Memory B cell (primary cell): ENCODE data around the gene OR13A1.
A peak's percentile ranks its signal among the peaks of the same experiment; 100 is the strongest.
"Not testable (repeated sequence)": the region's sequence is repeated elsewhere in the genome, so short reads cannot be mapped to it uniquely, and the experiment has no call there.

Experiments
- ATAC-seq: fragments of 150-1000 bp; cut with Tn5 transposase; 2 replicates; pipeline ENCODE4 v1.10.0; 2021; ENCODE audit warnings: low read depth, mild to moderate bottlenecking, moderate library complexity
- DNase-seq, 2 donors: peaks; one replicate each; pipeline ENCODE4 v3.0.0; 2022; ENCODE audit warnings: low spot score in 2 of 2
- H3K27ac Mint-ChIP-seq: one replicate; pipeline ENCODE4 v1.8.0; 2022; ENCODE audit warnings: mild to moderate bottlenecking, moderate library complexity, mixed read lengths
- H3K27me3 Mint-ChIP-seq: one replicate; pipeline ENCODE4 v1.8.0; 2022; ENCODE audit warnings: mixed read lengths
- H3K36me3 Mint-ChIP-seq: one replicate; pipeline ENCODE4 v1.8.0; 2022; ENCODE audit warnings: mild to moderate bottlenecking, mixed read lengths
- H3K4me1 Mint-ChIP-seq: one replicate; pipeline ENCODE4 v1.8.0; 2022; ENCODE audit warnings: mixed read lengths
- H3K4me3 Mint-ChIP-seq: one replicate; pipeline ENCODE4 v1.8.0; 2022; ENCODE audit warnings: mild to moderate bottlenecking, moderate library complexity, mixed read lengths
- H3K9me3 Mint-ChIP-seq: one replicate; pipeline ENCODE4 v1.8.0; 2022; ENCODE audit warnings: mixed read lengths

OR13A1 gene, protein sequence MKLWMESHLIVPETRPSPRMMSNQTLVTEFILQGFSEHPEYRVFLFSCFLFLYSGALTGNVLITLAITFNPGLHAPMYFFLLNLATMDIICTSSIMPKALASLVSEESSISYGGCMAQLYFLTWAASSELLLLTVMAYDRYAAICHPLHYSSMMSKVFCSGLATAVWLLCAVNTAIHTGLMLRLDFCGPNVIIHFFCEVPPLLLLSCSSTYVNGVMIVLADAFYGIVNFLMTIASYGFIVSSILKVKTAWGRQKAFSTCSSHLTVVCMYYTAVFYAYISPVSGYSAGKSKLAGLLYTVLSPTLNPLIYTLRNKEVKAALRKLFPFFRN

DNA sequence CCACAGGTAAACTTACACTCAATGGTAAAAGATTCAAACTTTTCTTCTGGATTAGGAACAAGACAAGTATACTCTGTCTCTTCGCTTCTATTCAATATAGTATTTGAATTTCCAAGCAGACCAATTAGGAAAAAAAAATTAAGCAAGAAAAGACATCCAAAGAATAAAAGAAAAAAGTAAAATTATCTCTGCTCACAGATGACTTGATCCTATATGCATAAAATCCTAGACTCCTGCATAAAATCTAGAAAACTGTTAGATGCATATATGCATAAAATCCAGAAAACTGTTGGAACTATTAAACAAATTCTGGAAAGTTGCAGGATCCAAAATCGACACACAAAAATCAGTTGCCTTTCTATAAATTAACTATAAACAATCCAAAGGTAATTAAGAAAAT, at the start of gene OR13A1:
OR13A1 (minus strand) TSS at position 101 of the 400 bp plus-strand sequence. CDS start 11,186 bp downstream, outside the sequence.
- H3K4me1 Mint-ChIP-seq, result no peaks in the 10 kb centered on the region
- no peak within 1 kb of the TSS for H3K4me3 Mint-ChIP-seq
- ATAC-seq (no peak), DNase-seq (no peak)
- H3K36me3 Mint-ChIP-seq, result peaks cover 7% of the 10 kb centered on the region
- no peaks in the 10 kb centered on the region for H3K27me3 Mint-ChIP-seq
- no peak within 1 kb of the TSS for H3K27ac Mint-ChIP-seq
- peaks cover 15% of the 10 kb centered on the region for H3K9me3 Mint-ChIP-seq

DNA sequence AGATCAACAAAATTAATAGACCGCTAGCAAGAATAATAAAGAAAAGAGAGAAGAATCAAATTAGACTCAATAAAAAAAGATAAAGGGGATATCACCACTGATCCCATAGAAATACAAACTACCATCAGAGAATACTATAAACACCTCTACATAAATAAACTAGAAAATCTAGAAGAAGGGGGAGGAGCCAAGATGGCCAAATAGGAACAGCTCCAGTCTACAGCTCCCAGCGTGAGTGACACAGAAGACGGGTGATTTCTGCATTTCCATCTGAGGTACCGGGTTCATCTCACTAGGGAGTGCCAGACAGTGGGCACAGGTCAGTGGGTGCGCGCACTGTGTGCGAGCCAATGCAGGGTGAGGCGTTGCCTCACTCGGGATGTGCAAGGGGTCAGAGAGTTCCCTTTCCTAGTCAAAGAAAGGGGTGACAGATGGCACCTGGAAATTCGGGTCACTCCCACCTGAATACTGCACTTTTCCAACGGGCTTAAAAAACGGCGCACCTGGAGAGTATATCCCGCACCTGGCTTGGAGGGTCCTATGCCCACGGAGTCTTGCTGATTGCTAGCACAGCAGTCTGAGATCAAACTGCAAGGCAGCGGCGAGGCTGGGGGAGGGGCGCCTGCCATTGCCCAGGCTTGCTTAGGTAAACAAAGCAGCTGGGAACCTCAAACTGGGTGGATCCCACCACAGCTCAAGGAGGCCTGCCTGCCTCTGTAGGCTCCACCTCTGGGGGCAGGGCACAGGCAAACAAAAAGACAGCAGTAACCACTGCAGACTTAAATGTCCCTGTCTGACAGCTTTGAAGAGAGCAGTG, 46.8 kb upstream of the OR13A1 start:
- H3K27me3 Mint-ChIP-seq, H3K9me3 Mint-ChIP-seq, ATAC-seq, DNase-seq: not testable (repeated sequence)
- H3K4me1 Mint-ChIP-seq, result peaks cover 42% of the 10 kb centered on the region
- peak overlapping the region; percentile 24 for H3K4me3 Mint-ChIP-seq
- H3K27ac Mint-ChIP-seq, result peak overlapping the region; percentile 25
- peaks cover 19% of the 10 kb centered on the region for H3K36me3 Mint-ChIP-seq

DNA sequence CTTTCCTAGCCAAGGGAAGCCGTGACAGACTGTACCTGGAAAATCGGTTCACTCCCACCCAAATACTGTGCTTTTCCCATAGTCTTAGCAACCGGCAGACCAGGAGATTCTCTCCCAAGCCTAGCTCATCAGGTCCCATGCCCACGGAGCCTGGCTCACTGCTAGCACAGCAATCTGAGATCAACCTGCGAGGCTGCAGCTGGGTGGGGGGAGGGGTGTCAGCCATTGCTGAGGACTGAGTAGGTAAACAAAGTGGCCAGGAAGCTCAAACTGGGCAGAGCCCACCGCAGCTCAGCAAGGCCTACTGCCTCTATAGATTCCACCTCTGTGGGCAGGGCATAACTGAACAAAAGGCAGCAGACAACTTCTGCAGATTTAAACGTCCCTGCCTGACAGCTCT, 43.6 kb upstream of the OR13A1 start:
- not testable (repeated sequence) for H3K9me3 Mint-ChIP-seq, DNase-seq, H3K27me3 Mint-ChIP-seq, ATAC-seq, H3K4me3 Mint-ChIP-seq
- H3K36me3 Mint-ChIP-seq, result peaks cover 13% of the 10 kb centered on the region
- peaks cover 58% of the 10 kb centered on the region for H3K4me1 Mint-ChIP-seq
- H3K27ac Mint-ChIP-seq, result peak overlapping the region; percentile 43

DNA sequence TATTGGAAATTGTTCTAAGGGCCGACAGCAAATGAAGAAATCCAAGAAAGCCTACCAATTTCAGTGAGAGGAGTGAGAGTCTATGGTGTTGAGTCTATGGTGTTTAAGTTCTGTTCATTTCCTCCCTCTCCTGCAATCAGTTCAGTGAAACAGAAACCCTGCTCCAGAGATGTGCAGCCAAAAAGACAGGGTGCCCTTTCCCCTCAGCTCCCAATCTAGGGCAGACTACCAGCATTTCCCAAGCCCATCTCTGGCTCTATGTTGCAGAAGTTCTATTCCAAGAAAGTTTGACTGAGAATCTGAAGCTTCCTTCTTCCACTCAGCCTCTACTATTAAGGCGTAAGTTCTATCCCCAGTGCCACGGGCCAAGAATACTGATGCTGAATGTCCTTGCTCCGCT, 40.1 kb upstream of the OR13A1 start:
- H3K27ac Mint-ChIP-seq, result no peak overlapping the region
- H3K36me3 Mint-ChIP-seq, result peaks cover 6% of the 10 kb centered on the region
- H3K4me3 Mint-ChIP-seq, result no peak overlapping the region
- H3K9me3 Mint-ChIP-seq, result no peaks in the 10 kb centered on the region
- DNase-seq (no peak), ATAC-seq (no peak)
- H3K27me3 Mint-ChIP-seq, result no peaks in the 10 kb centered on the region
- peaks cover 70% of the 10 kb centered on the region for H3K4me1 Mint-ChIP-seq

DNA sequence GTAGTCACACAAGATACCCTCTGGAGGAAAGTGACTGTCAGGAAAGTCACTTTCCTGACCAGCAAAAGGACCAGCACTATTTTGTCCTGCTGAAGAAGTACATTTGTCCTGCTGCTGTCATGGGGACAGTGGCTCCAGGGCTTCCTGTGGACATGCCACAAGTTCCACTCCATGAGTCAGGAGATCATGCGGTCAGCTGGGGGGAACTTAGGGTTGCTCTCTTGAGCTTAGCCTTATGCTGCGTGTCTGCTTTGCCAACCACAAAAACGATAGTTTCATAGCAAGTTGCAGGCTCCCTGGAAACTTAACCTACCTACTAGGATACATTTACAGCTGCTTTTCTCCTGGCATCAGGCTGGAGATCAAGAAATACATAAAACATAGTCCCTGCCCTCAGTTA, 38.9 kb upstream of the OR13A1 start:
- peak overlapping the region; percentile 22 for H3K27ac Mint-ChIP-seq
- no peaks in the 10 kb centered on the region for H3K27me3 Mint-ChIP-seq
- ATAC-seq (peak; percentile 35), DNase-seq (no peak)
- peaks cover 64% of the 10 kb centered on the region for H3K4me1 Mint-ChIP-seq
- no peaks in the 10 kb centered on the region for H3K9me3 Mint-ChIP-seq
- peaks cover 1% of the 10 kb centered on the region for H3K36me3 Mint-ChIP-seq
- H3K4me3 Mint-ChIP-seq, result no peak overlapping the region

DNA sequence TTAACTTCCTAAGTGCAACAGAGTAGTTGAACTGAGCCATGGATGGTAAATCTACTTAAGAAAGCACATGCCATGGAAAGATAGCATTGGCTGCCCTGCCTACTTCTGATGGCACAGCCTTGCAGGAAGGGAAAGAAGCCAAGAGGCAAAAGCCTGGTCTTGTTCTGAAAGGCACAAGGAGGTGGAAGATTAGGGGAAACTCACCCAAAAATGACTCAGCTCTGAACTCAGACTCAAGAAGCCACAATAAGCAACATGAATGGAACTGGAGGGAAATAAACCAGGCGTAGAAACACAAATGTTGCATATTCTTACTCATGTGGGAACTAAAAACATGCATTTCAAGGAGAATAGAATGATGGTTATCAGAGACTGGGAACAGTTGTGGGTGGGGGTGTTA, 37.8 kb upstream of the OR13A1 start:
- H3K36me3 Mint-ChIP-seq, result peaks cover under 1% of the 10 kb centered on the region
- DNase-seq (no peak), ATAC-seq (no peak)
- H3K4me1 Mint-ChIP-seq, result peaks cover 60% of the 10 kb centered on the region
- H3K27me3 Mint-ChIP-seq, result no peaks in the 10 kb centered on the region
- no peaks in the 10 kb centered on the region for H3K9me3 Mint-ChIP-seq
- peak overlapping the region; percentile 25 for H3K4me3 Mint-ChIP-seq
- H3K27ac Mint-ChIP-seq, result peak overlapping the region; percentile 86

DNA sequence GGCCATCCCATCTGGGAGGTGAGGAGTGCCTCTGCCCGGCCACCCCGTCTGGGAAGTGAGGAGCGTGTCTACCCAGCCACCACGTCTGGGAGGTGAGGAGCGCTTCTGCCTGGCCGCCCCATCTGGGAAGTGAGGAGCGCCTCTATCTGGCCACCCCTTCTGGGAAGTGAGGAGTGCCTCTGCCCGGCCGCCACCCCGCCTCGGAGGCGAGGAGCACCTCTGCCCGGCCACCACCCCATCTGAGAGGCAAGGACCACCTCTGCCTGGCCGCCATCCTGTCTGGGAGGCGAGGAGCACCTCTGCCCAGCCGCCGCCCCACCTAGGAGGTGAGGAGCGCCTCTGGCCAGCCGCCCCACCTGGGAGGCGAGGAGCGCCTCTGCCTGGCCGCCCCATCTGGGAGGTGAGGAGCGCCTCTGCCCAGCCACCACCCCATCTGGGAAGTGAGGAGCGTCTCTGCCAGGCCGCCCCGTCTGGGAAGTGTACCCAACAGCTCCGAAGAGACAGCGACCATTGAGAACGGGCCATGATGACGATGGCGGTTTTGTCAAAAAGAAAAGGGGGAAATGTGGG, 32.9 kb upstream of the OR13A1 start:
- not testable (repeated sequence) for H3K36me3 Mint-ChIP-seq, H3K4me3 Mint-ChIP-seq, DNase-seq, H3K27ac Mint-ChIP-seq, H3K27me3 Mint-ChIP-seq, ATAC-seq, H3K9me3 Mint-ChIP-seq
- H3K4me1 Mint-ChIP-seq, result peaks cover 24% of the 10 kb centered on the region

DNA sequence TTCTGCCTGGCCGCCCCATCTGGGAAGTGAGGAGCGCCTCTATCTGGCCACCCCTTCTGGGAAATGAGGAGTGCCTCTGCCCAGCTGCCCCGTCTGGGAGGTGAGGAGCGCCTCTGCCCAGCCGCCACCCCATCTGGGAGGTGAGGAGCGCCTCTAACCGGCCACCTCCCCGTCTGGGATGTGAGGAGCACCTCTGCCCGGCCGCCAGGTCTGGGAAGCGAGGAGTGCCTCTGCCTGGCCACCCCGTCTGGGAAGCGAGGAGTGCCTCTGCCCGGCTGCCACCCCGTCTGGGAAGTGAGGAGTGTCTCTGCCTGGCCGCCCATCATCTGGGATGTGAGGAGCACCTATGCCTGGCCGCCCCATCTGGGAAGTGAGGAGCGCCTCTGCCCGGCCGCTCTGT, 32.1 kb upstream of the OR13A1 start:
- not testable (repeated sequence) for H3K4me3 Mint-ChIP-seq, H3K9me3 Mint-ChIP-seq, H3K27me3 Mint-ChIP-seq, DNase-seq, H3K27ac Mint-ChIP-seq, H3K36me3 Mint-ChIP-seq, ATAC-seq
- H3K4me1 Mint-ChIP-seq, result peaks cover 18% of the 10 kb centered on the region

DNA sequence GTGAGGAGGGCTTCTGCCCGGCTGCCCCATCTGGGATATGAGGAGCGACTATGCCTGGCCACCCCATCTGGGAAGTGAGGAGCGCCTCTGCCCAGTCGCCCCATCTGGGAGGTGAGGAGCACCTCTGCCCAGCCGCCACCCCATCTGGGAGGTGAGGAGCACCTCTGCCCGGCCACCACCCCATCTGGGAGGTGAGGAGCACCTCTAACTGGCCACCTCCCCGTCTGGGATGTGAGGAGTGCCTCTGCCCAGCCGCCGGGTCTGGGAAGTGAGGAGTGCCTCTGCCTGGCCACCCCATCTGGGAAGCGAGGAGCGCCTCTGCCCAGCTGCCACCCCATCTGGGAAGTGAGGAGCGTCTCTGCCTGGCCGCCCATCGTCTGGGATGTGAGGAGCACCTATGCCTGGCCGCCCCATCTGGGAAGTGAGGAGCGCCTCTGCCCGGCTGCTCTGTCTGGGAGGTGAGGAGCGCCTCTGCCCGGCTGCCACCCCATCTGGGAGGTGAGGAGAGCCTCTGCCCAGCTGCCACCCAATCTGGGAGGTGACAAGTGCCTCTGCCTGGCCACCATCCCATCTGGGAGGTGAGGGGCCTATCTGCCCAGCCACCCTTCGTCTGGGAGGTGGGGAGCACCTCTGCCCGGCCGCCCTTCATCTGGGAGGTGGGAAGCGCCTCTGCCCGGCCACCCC, 31.4 kb upstream of the OR13A1 start:
- Mint-ChIP-seq H3K36me3 (peaks cover 10% of the 10 kb centered on the region), H3K4me1 (peaks cover 15% of the 10 kb centered on the region)
- H3K27me3 Mint-ChIP-seq, H3K4me3 Mint-ChIP-seq, H3K27ac Mint-ChIP-seq, H3K9me3 Mint-ChIP-seq, DNase-seq, ATAC-seq: not testable (repeated sequence)

DNA sequence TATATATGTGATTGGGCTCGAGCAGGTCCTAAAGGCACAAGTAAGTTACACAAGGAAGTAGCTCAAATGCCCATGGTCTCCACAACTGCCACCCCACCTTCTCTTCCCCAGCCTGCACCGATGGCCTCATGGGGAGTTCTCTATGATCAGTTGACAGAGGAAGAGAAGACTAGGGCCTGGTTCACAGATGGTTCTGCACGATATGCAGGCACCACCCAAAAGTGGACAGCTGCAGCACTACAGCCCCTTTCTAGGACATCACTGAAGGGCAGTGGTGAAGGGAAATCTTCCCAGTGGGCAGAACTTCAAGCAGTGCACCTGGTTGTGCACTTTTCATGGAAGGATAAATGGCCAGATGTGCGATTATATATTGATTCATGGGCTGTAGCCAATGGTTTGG, 25.0 kb upstream of the OR13A1 start:
- H3K27me3 Mint-ChIP-seq, H3K4me1 Mint-ChIP-seq, H3K27ac Mint-ChIP-seq, ATAC-seq, H3K4me3 Mint-ChIP-seq, DNase-seq, H3K9me3 Mint-ChIP-seq: not testable (repeated sequence)
- peaks cover 19% of the 10 kb centered on the region for H3K36me3 Mint-ChIP-seq

DNA sequence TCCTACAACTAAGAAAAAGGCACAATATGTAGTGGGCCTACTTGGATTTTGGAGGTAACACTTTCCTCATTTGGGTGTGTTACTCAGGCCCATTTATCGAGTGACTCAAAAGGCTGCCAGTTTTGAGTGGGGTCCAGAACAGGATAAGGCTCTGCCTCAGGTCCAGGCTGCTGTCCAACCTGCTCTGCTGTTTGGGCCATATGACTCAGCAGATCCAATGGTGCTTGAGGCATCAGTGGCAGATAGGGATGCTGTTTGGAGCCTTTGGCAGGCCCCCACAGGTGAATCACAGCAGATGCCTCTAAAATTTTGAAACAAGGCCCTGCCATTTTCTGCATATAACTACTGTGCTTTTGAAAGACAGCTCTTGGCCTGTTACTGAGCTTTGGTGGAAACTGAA, 24.5 kb upstream of the OR13A1 start:
- Mint-ChIP-seq H3K36me3 (peaks cover 19% of the 10 kb centered on the region), H3K9me3 (peaks cover 2% of the 10 kb centered on the region)
- ATAC-seq, result no peak

DNA sequence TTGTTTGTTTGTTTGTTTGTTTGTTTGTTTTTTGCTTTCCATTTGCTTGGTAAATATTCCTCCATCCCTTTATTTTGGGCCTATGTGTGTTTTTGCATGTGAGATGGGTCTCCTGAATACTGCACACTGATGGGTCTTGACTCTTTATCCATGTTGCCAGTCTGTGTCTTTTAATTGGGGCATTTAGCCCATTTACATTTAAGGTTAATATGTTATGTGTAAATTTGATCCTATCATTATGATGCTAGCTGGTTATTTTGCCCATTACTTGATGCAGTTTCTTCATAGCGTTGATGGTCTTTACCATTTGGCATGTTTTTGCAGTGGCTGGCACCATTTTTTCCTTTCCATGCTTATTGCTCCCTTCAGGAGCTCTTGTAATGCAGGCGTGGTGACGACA, 16.4 kb upstream of the OR13A1 start:
- not testable (repeated sequence) for H3K36me3 Mint-ChIP-seq, H3K4me3 Mint-ChIP-seq, ATAC-seq, DNase-seq, H3K27ac Mint-ChIP-seq, H3K4me1 Mint-ChIP-seq, H3K27me3 Mint-ChIP-seq
- peaks cover 12% of the 10 kb centered on the region for H3K9me3 Mint-ChIP-seq

More for the DNA sequence above, 24.5 kb upstream of the OR13A1 start:
- no peaks in the 10 kb centered on the region for H3K27me3 Mint-ChIP-seq
- no peak overlapping the region for H3K4me3 Mint-ChIP-seq
- no peak for DNase-seq
- H3K27ac Mint-ChIP-seq, result no peak overlapping the region
- H3K4me1 Mint-ChIP-seq, result peaks cover 4% of the 10 kb centered on the region

DNA sequence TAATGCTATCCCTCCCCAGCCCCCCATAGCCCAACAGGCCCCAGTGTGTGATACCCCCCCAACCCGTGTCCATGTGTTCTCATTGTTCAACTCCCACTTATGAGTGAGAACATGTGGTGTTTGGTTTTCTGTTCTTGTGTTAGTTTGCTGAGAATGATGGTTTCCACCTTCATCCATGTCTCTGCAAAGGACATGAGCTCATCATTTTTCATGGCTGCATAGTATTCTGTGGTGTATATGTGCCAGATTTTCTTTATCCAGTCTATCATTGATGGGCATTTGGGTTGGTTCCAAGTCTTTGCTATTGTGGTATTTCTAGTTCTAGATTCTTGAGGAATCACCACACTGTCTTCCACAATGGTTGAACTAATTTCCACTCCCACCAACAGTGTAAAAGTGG, 11.5 kb upstream of the OR13A1 start:
- H3K27me3 Mint-ChIP-seq, H3K36me3 Mint-ChIP-seq, H3K4me3 Mint-ChIP-seq, ATAC-seq, DNase-seq, H3K4me1 Mint-ChIP-seq, H3K27ac Mint-ChIP-seq: not testable (repeated sequence)
- peaks cover 14% of the 10 kb centered on the region for H3K9me3 Mint-ChIP-seq

DNA sequence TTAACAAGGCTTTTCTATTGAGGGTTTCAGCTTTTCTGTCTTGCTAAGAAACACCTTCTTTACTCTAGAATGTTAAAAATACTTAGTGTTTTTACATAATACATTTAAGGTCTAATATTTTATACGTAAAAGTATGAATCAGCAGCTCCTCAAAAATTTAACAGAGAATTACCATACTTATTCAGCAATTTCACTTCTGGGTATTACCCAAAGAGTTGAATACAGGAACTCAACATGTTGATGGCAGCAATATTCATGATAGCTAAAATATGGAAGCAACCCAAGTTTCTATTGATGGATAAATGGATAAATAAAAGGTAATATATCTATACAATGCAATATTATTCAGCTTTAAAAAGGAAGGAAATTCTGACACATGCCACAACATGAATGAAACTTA, 9.7 kb upstream of the OR13A1 start:
- DNase-seq (no peak), ATAC-seq (no peak)
- Mint-ChIP-seq H3K9me3 (peaks cover 11% of the 10 kb centered on the region), H3K36me3 (peaks cover 5% of the 10 kb centered on the region), H3K27me3 (no peaks in the 10 kb centered on the region), H3K27ac (no peak overlapping the region), H3K4me3 (no peak overlapping the region), H3K4me1 (no peaks in the 10 kb centered on the region)
